Fibroblast of skin of right quadriceps (primary cell): ENCODE results near the gene KRTAP12-1.
"Not testable (repeated sequence)": the region's sequence is repeated elsewhere in the genome, so short reads cannot be mapped to it uniquely, and the experiment has no call there.

Source experiments
- DNase-seq: peaks from one replicate; pipeline ENCODE4 v3.0.0-alpha.2; 2013

Gene KRTAP12-1

DNA sequence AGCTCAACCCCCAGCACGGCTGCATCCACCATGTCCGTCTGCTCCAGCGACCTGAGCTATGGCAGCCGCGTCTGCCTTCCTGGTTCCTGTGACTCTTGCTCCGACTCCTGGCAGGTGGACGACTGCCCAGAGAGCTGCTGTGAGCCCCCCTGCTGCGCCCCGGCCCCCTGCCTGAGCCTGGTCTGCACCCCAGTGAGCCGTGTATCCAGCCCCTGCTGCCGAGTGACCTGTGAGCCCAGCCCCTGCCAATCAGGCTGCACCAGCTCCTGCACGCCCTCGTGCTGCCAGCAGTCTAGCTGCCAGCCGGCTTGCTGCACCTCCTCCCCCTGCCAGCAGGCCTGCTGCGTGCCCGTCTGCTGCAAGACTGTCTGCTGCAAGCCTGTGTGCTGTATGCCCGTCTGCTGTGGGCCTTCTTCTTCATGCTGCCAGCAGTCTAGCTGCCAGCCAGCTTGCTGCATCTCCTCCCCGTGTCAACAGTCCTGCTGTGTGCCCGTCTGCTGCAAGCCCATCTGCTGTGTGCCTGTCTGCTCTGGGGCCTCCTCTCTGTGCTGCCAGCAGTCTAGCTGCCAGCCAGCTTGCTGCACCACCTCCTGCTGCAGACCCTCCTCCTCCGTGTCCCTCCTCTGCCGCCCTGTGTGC lies 15.3 kb upstream of the KRTAP12-1 start, which contains the start of gene KRTAP10-12:
TSS of gene KRTAP10-12 (plus strand) at position 1 of the 639 bp plus-strand sequence. CDS start at position 31, 30 bp downstream.
- not testable (repeated sequence) for DNase-seq

DNA sequence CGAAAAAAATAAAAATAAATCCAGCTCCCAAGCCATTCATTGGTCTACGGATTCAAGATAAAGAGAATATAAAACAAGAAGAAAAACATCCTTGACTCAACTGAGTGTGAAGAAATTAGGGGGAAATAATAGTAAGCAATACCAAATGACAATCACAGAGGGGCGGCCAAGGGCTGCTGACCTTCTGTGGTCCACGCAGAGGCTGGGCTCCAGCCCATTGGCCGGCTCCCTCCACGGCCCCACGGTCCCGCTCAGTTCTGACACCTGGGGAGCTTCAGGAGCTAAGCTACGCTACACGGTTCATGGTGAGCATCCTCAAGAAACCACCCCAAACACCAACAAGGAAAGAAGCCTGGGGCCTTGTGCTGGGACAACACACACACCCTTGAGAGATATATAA lies 14.6 kb upstream of the KRTAP12-1 start:
- no peak for DNase-seq

- no peak for DNase-seq
Observed at GRCh38 chr21:44695641-44696040, 13.7 kb upstream of the KRTAP12-1 start.

DNA sequence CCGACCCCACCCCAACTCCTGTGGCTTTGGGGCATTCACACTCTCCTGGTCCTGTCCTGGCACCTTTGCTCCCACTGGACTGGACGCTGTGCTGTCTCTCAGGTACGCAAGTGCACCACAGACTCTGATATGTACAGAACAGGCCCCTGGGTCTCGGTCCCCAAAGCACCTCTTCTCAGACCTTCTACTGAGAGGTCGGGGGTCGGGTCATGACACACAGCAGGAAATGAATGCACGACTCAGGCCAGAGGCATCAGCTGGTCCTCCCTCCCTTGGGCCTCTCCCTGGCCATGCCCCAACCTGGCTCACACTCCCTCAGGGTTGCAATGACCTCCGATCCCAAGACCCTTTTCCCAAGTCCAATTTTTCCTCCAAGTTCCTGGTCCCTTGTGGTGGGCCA lies 13.2 kb upstream of the KRTAP12-1 start:
- no peak for DNase-seq

DNA sequence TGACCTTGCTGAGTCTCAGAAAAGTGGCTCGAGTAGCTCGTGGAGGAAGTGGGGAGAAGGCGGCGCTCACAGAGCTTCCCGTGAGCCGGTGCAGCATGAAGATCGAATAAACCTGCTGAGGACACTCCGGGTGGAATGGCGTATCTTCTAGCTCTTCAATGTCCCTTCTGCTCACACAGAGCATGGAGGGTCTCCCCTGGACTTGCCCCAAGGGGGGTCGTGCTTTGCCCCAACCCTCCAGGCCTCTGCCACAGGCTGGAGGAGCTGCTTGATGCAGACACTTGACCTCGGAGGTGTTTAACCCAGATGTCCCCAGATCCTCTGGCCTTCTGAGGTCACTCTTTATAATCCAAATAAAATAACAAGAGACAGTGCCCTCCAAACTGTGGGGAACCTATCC lies 12.8 kb upstream of the KRTAP12-1 start:
- DNase-seq: no peak

DNA sequence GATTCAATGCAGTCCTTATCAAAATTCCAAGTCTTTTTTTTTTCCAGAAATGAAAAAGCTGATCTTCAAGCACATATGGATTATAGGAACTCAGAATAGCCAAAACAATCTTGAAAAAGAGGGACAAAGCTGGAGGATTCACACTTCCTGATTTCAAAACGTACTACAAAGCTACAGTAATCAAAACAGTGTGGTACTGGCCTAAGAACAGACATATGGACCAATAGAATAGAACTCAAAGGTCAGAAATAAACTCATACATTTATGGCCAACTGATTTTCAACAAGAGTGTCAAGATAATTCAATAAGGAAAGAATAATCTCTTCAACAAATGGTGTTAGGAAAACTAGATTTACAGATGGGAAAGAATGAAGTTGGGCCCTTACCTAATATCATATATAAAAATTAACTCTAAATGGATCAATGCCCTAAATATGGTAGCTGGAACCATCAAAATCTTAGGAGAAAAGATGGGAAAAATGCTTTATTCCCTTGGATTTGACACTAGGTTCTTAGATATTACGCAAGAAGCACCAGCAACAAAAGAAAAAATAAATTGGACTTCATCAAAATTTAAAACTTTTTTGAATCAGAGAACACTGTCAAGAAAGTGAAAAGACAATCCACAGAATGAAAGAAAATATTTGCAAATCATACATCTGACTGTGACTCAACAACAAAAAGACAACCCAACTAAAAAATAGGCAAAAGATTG lies 11.0 kb upstream of the KRTAP12-1 start:
- DNase-seq: no peak

DNA sequence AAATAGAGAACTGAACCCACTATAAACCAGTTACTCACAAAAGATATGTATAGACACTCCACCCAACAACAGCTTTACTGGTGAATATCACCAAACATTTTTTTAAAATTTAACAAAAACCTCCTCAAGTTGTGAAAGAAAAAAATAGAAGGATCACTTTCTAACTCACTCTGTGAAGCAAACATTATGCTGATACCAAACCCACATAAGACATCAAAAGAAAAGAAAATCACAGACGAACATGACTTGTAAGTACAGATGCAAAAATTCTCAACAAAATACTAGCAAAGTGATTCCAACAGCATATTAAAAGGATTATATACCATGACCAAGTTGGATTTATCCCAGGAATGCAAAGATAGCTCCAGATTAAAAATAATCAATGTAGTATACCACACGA lies 9.7 kb upstream of the KRTAP12-1 start:
- no peak for DNase-seq

GRCh38 chr21:44689740-44690139 lies 7.8 kb upstream of the KRTAP12-1 start:
- not testable (repeated sequence) for DNase-seq

DNA sequence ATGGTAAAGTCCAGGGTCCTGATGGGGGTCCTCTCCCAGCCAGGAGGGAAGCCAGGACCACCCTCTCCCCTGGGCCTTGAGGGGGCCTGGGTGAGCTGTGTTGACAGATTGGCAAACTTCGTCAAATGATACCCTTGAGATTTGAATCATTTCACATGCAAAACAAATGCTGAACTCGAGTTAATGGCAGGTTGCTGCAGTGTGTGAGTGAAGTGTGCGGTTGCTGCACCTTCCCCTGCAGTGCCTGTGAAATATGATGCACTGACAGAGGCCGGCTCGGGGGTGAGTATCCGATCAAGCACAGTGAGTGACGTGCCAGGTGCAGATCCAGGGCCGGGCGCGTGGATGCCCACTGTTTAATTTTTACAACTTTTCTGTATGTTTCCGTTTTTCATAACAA lies 5.7 kb upstream of the KRTAP12-1 start:
- no peak for DNase-seq

DNA sequence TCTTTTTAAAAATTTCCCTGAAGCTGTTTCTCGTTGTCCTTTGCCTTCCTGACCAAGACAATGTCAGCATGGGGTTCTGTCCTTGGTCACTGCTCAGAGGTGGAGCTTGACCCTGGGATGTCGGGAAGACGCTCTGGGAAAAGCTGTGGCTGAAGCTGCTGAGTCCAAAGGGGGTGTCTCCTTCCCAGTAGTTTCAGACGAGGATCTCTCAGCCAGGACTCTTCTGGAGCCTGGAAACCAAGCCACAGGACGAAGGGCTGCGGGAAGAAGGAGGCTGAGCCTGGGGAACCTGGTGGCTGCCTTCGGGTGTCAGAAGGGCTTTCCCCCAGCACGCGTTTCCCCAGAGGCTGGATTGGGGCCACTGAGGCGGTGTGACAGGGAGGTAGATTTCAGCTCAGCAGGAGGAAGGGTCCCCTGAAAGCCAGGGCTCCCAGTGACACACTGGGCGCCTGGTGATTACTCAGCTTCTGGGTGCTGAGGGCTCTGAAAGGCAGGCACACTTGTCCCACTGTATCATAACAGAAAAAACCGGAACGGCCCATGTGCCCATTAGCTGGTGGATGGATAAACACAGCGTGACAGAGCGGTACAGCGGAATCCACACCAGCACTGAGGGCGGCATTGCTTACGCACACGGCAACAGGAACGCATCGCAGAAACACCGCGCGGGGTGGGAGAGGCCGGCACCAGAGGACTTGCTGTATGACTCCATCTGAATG lies 5.0 kb upstream of the KRTAP12-1 start:
- DNase-seq: no peak

- DNase-seq: no peak
Observed at GRCh38 chr21:44686000-44686781, 4.2 kb upstream of the KRTAP12-1 start.

DNA sequence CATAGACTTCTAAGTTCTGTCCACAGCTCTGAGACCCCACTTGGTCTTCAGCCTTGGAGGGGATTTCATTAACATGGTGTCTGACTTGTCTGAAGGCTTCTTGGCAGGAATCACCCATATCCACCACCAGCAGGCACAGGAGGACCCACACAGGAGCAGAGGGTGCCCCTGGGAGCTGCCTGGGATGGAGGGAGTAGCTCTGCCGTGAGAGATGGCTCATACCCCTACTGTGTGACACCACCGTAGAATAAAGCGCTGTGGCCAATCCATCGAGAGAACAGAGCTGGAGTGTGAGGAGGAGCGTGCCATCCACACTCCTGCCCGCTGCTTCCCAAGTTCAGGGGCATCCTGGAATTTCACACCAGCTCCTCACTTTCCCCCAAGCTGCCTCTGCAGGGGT lies 3.1 kb upstream of the KRTAP12-1 start:
- DNase-seq: not testable (repeated sequence)

DNA sequence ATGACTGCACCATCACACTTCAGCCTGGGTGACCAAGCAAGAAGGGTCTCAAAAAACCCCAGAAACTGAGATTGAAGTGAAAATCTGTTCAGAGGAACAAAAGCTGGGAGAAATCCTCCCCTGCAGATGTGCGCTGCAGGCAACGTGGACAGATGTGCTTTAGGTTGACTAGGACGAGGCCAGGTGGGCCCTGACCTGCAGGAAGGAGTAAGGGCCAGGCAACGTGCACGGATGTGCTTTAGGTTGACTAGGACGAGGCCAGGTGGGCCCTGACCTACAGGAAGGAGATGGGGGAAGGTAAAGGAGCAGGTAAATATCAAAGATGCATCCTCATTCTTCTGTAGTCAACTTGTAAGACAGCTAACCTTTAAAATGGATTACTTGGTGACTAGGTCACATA lies 2.5 kb upstream of the KRTAP12-1 start:
- DNase-seq: no peak

GRCh38 chr21:44684077-44684476 lies 2.1 kb upstream of the KRTAP12-1 start:
- no peak for DNase-seq

- no peak for DNase-seq
Observed at GRCh38 chr21:44682580-44683151, 703 bp upstream of the KRTAP12-1 start.

- DNase-seq: no peak
Observed at GRCh38 chr21:44681152-44681551, 811 bp downstream of the KRTAP12-1 start.

GRCh38 chr21:44677881-44678280 lies 4.1 kb downstream of the KRTAP12-1 start:
- no peak for DNase-seq

DNA sequence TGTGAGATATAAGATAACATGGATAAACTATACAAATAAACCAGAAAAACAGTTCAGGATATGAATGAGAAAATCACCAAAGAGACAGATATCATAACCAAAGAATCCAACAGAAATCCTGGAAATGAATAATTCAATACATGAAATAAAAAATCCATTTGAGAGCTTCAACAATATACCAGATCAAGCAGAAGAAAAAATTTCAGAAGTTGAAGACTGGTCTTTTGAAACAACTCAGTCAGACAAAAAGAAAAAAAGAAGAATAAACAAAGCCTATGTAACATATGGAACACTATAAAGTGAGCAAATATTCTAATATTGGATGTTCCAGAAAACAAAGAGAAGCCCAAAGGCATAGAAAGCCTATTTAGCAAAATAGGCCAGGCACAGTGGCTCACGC lies 10.1 kb downstream of the KRTAP12-1 start:
- no peak for DNase-seq

GRCh38 chr21:44670642-44671432 lies 11.1 kb downstream of the KRTAP12-1 start:
- DNase-seq: no peak

DNA sequence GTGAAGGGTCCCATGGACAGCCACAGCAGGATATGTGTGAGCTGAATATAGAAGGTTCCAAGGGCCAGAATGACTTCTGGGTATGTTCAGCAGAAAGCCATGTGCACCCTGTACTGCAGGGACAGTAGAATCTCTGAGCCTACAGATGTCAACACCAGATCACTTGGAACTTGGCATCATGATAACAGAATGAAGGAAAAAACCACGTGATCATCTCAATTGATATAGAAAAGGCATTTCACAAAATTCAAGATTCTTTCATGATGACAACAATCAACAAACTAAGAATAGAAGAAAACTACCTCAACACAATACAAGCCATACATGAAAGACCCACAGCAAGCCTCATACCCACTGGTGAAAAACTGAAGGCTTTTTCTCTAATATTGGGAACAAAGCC lies 14.4 kb downstream of the KRTAP12-1 start:
- no peak for DNase-seq

DNA sequence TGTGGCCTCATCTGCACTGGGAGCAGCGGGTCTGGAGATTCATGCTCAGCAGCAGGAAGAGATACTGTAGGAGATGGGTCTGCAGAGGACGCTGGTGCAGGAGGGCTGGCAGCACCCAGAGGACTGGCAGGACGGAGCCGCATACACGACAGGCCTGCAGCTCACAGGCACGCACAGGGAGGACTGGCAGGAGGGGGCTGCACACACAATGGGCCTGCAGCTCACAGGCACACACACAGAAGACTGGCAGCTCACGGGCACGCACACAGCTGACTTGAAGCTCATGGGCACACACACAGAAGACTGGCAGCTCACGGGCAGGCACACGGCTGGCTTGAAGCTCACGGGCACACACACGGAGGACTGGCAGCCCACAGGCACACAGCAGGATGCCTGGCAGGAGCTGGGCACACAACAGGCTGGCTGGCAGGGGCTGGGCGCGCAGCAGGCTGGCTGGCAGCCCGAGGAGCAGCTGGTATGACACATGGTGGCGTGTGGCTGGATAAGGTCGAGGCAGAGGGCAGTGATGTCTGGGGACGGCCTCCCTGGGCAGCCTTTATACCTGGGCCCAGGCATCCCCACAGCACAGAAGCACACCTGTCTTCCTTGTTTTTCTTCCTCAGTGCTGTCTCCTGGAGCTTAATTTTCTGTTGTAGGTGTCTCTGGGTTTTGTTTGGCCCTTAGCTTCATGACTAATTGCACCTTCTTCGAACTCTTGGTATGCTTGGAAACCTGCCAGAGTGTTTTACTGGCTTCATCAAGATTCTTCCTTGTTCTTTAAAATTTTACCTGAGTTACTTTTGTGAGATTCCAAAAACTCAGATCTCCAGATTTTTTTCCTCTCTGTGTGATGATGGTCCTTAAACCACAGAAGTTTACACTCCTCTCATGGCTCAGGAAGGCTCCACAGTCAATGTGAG lies 15.3 kb downstream of the KRTAP12-1 start, which contains the start of gene KRTAP12-2:
TSS of gene KRTAP12-2 (minus strand) at position 527 of the 920 bp plus-strand sequence. CDS start at position 486, 41 bp downstream.
- no peak for DNase-seq
